Duodenal mucosa (tissue), 2 donors: ENCODE measurements around the gene UPF2.

ENCODE experiments used
- H3K27ac ChIP-seq: one replicate; pipeline ENCODE4 v1.7.0; 2013; ENCODE audit warnings: low read depth, low read length
- H3K27me3 ChIP-seq, 2 donors: one replicate each; pipeline ENCODE4 v1.7.0; 2013; ENCODE audit warnings: low read length in 2 of 2, control low read depth in 1 of 2; ENCODE audit not compliant: insufficient read depth in 2 of 2, control insufficient read depth in 1 of 2
- H3K36me3 ChIP-seq, 2 donors: one replicate each; pipeline ENCODE4 v1.7.0; 2013; ENCODE audit warnings: low read length in 2 of 2, control low read depth in 1 of 2; ENCODE audit not compliant: insufficient read depth in 2 of 2, control insufficient read depth in 1 of 2
- H3K4me1 ChIP-seq, 2 donors: one replicate each; pipeline ENCODE4 v1.7.0; 2013; ENCODE audit warnings: low read length in 2 of 2, control low read depth in 1 of 2; ENCODE audit not compliant: insufficient read depth in 2 of 2, control insufficient read depth in 1 of 2
- H3K4me3 ChIP-seq, 2 donors: one replicate each; pipeline ENCODE4 v1.7.0; 2013; ENCODE audit warnings: low read length in 2 of 2, low read depth in 1 of 2
- H3K9ac ChIP-seq, 2 donors: one replicate each; pipeline ENCODE4 v1.7.0; 2013; ENCODE audit warnings: low read length in 2 of 2, low read depth in 1 of 2
- H3K9me3 ChIP-seq, 2 donors: one replicate each; pipeline ENCODE4 v1.7.0; 2013; ENCODE audit warnings: low read length in 2 of 2, control low read depth in 1 of 2; ENCODE audit not compliant: control insufficient read depth in 1 of 2

UPF2 gene

GRCh38 chr10:12067336-12067735 is 24.7 kb upstream of the UPF2 start:
- H3K9ac ChIP-seq: no peak overlapping the region
- H3K4me1 ChIP-seq: peaks cover 5 to 6% of the 10 kb centered on the region in 2 donors
- H3K36me3 ChIP-seq: no peaks in the 10 kb centered on the region
- no peak overlapping the region for H3K4me3 ChIP-seq
- no peaks in the 10 kb centered on the region for H3K27me3 ChIP-seq
- H3K27ac ChIP-seq: no peak overlapping the region
- no peaks in the 10 kb centered on the region for H3K9me3 ChIP-seq

- Histone ChIP-seq H3K4me1 (no peaks in the 10 kb centered on the region), H3K4me3 (no peak overlapping the region), H3K27ac (no peak overlapping the region), H3K9me3 (no peaks in the 10 kb centered on the region), H3K27me3 (no peaks in the 10 kb centered on the region), H3K9ac (no peak overlapping the region), H3K36me3 (no peaks in the 10 kb centered on the region)
Observed at GRCh38 chr10:12063483-12063818, 20.8 kb upstream of the UPF2 start.

- no peaks in the 10 kb centered on the region for H3K4me1 ChIP-seq
- no peak overlapping the region for H3K4me3 ChIP-seq
- H3K9me3 ChIP-seq: no peaks in the 10 kb centered on the region
- H3K9ac ChIP-seq: no peak overlapping the region
- no peak overlapping the region for H3K27ac ChIP-seq
- H3K27me3 ChIP-seq: no peaks in the 10 kb centered on the region
- H3K36me3 ChIP-seq: no peaks in the 10 kb centered on the region
Observed at GRCh38 chr10:12062754-12063482, 20.3 kb upstream of the UPF2 start.

- no peaks in the 10 kb centered on the region for H3K27me3 ChIP-seq
- no peaks in the 10 kb centered on the region for H3K9me3 ChIP-seq
- H3K4me3 ChIP-seq: no peak overlapping the region
Observed at GRCh38 chr10:12061124-12061523, 18.5 kb upstream of the UPF2 start.

GRCh38 chr10:12056748-12057147 is 14.1 kb upstream of the UPF2 start:
- no peaks in the 10 kb centered on the region for H3K36me3 ChIP-seq
- no peaks in the 10 kb centered on the region for H3K9me3 ChIP-seq
- peaks cover 6 to 12% of the 10 kb centered on the region in 2 donors for H3K4me1 ChIP-seq

More at GRCh38 chr10:12061124-12061523, 18.5 kb upstream of the UPF2 start:
- Histone ChIP-seq H3K4me1 (no peaks in the 10 kb centered on the region), H3K36me3 (no peaks in the 10 kb centered on the region), H3K27ac (no peak overlapping the region), H3K9ac (no peak overlapping the region)

GRCh38 chr10:12055732-12056131 is 13.1 kb upstream of the UPF2 start:
- Histone ChIP-seq H3K36me3 (no peaks in the 10 kb centered on the region), H3K4me3 (no peak overlapping the region), H3K4me1 (peaks cover 6 to 12% of the 10 kb centered on the region in 2 donors), H3K27ac (no peak overlapping the region), H3K9me3 (no peaks in the 10 kb centered on the region), H3K9ac (no peak overlapping the region), H3K27me3 (no peaks in the 10 kb centered on the region)

More at GRCh38 chr10:12056748-12057147, 14.1 kb upstream of the UPF2 start:
- Histone ChIP-seq H3K27me3 (no peaks in the 10 kb centered on the region), H3K27ac (no peak overlapping the region), H3K4me3 (no peak overlapping the region), H3K9ac (no peak overlapping the region)

GRCh38 chr10:12051241-12051640 is 8.6 kb upstream of the UPF2 start:
- H3K9ac ChIP-seq: no peak overlapping the region
- no peak overlapping the region for H3K27ac ChIP-seq
- H3K4me3 ChIP-seq: no peak overlapping the region
- no peaks in the 10 kb centered on the region for H3K9me3 ChIP-seq
- no peaks in the 10 kb centered on the region for H3K27me3 ChIP-seq
- H3K36me3 ChIP-seq: no peaks in the 10 kb centered on the region
- H3K4me1 ChIP-seq: peaks cover 6 to 12% of the 10 kb centered on the region in 2 donors

GRCh38 chr10:12050528-12050927 is 7.9 kb upstream of the UPF2 start:
- no peaks in the 10 kb centered on the region for H3K9me3 ChIP-seq
- no peaks in the 10 kb centered on the region for H3K36me3 ChIP-seq
- H3K27ac ChIP-seq: no peak overlapping the region
- H3K27me3 ChIP-seq: no peaks in the 10 kb centered on the region
- no peak overlapping the region for H3K9ac ChIP-seq
- no peak overlapping the region for H3K4me3 ChIP-seq
- peaks cover 6 to 12% of the 10 kb centered on the region in 2 donors for H3K4me1 ChIP-seq

GRCh38 chr10:12048547-12048946 is 5.9 kb upstream of the UPF2 start:
- Histone ChIP-seq H3K27me3 (no peaks in the 10 kb centered on the region), H3K27ac (no peak overlapping the region), H3K9me3 (no peaks in the 10 kb centered on the region), H3K9ac (no peak overlapping the region), H3K4me1 (peaks cover 0 to 5% of the 10 kb centered on the region in 2 donors), H3K4me3 (no peak overlapping the region), H3K36me3 (no peaks in the 10 kb centered on the region)

- H3K27ac ChIP-seq: no peak overlapping the region
Observed at GRCh38 chr10:12045596-12045995, 3.0 kb upstream of the UPF2 start.

More at GRCh38 chr10:12045596-12045995, 3.0 kb upstream of the UPF2 start:
- H3K36me3 ChIP-seq: no peaks in the 10 kb centered on the region
- H3K9me3 ChIP-seq: no peaks in the 10 kb centered on the region
- H3K4me1 ChIP-seq: peaks cover 9% of the 10 kb centered on the region in 2 donors
- no peak overlapping the region for H3K9ac ChIP-seq
- H3K4me3 ChIP-seq: no peak overlapping the region
- H3K27me3 ChIP-seq: no peaks in the 10 kb centered on the region
